H1 (cell line): Measurements from ENCODE around the gene CNN3. TPM values are rescaled to one million over a fixed set of nuclear protein-coding genes. Genes with fewer than 3 reads are reported as not detected.

Source experiments
- EGR1 ChIP-seq: IDR thresholded peaks from 2 replicates; pipeline ENCODE4 v1.6.1; 2011; ENCODE audit warnings: low read depth, low read length, borderline replicate concordance
- POLR2A ChIP-seq, 2 experiments: IDR thresholded peaks; 1 replicate in 1 of 2; 2 replicates in 1 of 2; pipeline ENCODE4 v1.6.1; 2011; ENCODE audit warnings: low read depth in 2 of 2, low read length in 2 of 2, mild to moderate bottlenecking in 2 of 2; ENCODE audit errors: control extremely low read depth in 1 of 2
- SIX5 ChIP-seq: IDR thresholded peaks from 2 replicates; pipeline ENCODE4 v1.6.1; 2011; ENCODE audit warnings: mild to moderate bottlenecking, low read depth, low read length
- polyA plus RNA-seq, 7 experiments: library from polyadenylated mRNA; depleted of rRNA in 3 of 7; stranded (reverse) in 5 of 7; unstranded in 2 of 7; fragments of >200 nt in 5 of 7; fragments of 200-250 nt in 2 of 7; gene quantifications; 1 replicate in 5 of 7; 2 replicates in 1 of 7; 4 replicates in 1 of 7; pipeline versions ENCODE4 v1.2.1 to v1.2.3, GENCODE V29; 2011 to 2013; ENCODE audit warnings: missing spikeins in 2 of 7, mixed read lengths in 2 of 7
- total RNA-seq: library from RNA; stranded (reverse); fragmentation: NEBNext Ultra II Directional; extraction: Animal tissue kit (Norgen Biotek cat#: 25700); gene quantifications from 2 replicates; pipeline ENCODE4 v1.2.1, GENCODE V29; 2021

CNN3 gene
- total and polyA plus RNA-seq, 2 of the 8 experiments (the other 6 are each of a cell fraction or from before 2014, with no cell fraction given) = 134 to 266 TPM

- TF ChIP-seq POLR2A (IDR thresholded peaks at IDR 0.05; ENCODE audit: control extremely low read depth in 1 of 2, low read depth in 2 of 2, low read length in 2 of 2) (no peak), SIX5 (no peak), EGR1 (no peak)
Observed at GRCh38 chr1:94974824-94975223, 47.9 kb upstream of the CNN3 start (continued).
